ENCODE results near the gene MYOD1.

Gene MYOD1

GRCh38 chr11:17702876-17703275 lies 16.5 kb upstream of the MYOD1 start:
- H3K4me3 ChIP-seq (replicated peaks; ENCODE audit: low read depth, low read length) = no peak overlapping the region
- no peak for TF ChIP-seq CTCF (IDR thresholded peaks at IDR 0.05; ENCODE audit: low read depth, low read length, missing control alignments)
- DNase-seq (ENCODE audit: extremely low read depth, low read depth) = no peak

- no peak for DNase-seq (ENCODE audit: extremely low read depth, low read depth)
- no peak overlapping the region for H3K4me3 ChIP-seq (replicated peaks; ENCODE audit: low read depth, low read length)
- no peak for TF ChIP-seq CTCF (IDR thresholded peaks at IDR 0.05; ENCODE audit: low read depth, low read length, missing control alignments)
Measured at GRCh38 chr11:17703951-17704350, 15.4 kb upstream of the MYOD1 start.

GRCh38 chr11:17707830-17708229 lies 11.5 kb upstream of the MYOD1 start:
- no peak for DNase-seq (ENCODE audit: extremely low read depth, low read depth)
- no peak for TF ChIP-seq CTCF (IDR thresholded peaks at IDR 0.05; ENCODE audit: low read depth, low read length, missing control alignments)
- H3K4me3 ChIP-seq (replicated peaks; ENCODE audit: low read depth, low read length) = no peak overlapping the region

GRCh38 chr11:17711836-17712235 lies 7.5 kb upstream of the MYOD1 start:
- TF ChIP-seq CTCF (IDR thresholded peaks at IDR 0.05; ENCODE audit: low read depth, low read length, missing control alignments) = no peak
- no peak for DNase-seq (ENCODE audit: extremely low read depth, low read depth)
- H3K4me3 ChIP-seq (replicated peaks; ENCODE audit: low read depth, low read length) = no peak overlapping the region

GRCh38 chr11:17713851-17714250 lies 5.5 kb upstream of the MYOD1 start:
- no peak for TF ChIP-seq CTCF (IDR thresholded peaks at IDR 0.05; ENCODE audit: low read depth, low read length, missing control alignments)
- no peak overlapping the region for H3K4me3 ChIP-seq (replicated peaks; ENCODE audit: low read depth, low read length)
- no peak for DNase-seq (ENCODE audit: extremely low read depth, low read depth)

GRCh38 chr11:17714356-17714854 lies 5.0 kb upstream of the MYOD1 start:
- H3K4me3 ChIP-seq (replicated peaks; ENCODE audit: low read depth, low read length) = no peak overlapping the region
- TF ChIP-seq CTCF (IDR thresholded peaks at IDR 0.05; ENCODE audit: low read depth, low read length, missing control alignments) = no peak
- DNase-seq (ENCODE audit: extremely low read depth, low read depth) = no peak

- no peak for DNase-seq (ENCODE audit: extremely low read depth, low read depth)
- H3K4me3 ChIP-seq (replicated peaks; ENCODE audit: low read depth, low read length) = no peak overlapping the region
- TF ChIP-seq CTCF (IDR thresholded peaks at IDR 0.05; ENCODE audit: low read depth, low read length, missing control alignments) = no peak
Measured at GRCh38 chr11:17714870-17715269, 4.5 kb upstream of the MYOD1 start.

Measured in HFF-Myc (cell line).